GM18519 (cell line): ENCODE measurements around the gene SELENOO.
"Not testable (repeated sequence)": the region's sequence is repeated elsewhere in the genome, so short reads cannot be mapped to it uniquely, and the experiment has no call there.

Experiments used
- ATAC-seq: cut with Tn5 transposase; IDR thresholded peaks from one replicate; pipeline ENCODE4 v1.9.1; 2021; ENCODE audit warnings: mild to moderate bottlenecking, moderate library complexity; ENCODE audit not compliant: unreplicated experiment, low FRiP score

The SELENOO gene

GRCh38 chr22:50200461-50201190 is at the start of gene SELENOO:
Gene SELENOO (plus strand): TSS chr22:50201011. CDS start chr22:50201037, 26 bp downstream.
- ATAC-seq = no peak

- no peak for ATAC-seq
Measured at GRCh38 chr22:50151571-50152537, 49.0 kb upstream of the SELENOO start.

GRCh38 chr22:50153056-50153755 is 47.6 kb upstream of the SELENOO start:
- no peak for ATAC-seq

- ATAC-seq = no peak
Measured at GRCh38 chr22:50153756-50154140, 47.1 kb upstream of the SELENOO start.

- ATAC-seq = no peak
Measured at GRCh38 chr22:50157709-50158375, 43.0 kb upstream of the SELENOO start.

GRCh38 chr22:50160947-50161346 is 39.9 kb upstream of the SELENOO start:
- ATAC-seq = no peak

GRCh38 chr22:50161508-50162390 is 39.1 kb upstream of the SELENOO start:
- no peak for ATAC-seq

- no peak for ATAC-seq
Measured at GRCh38 chr22:50162391-50162956, 38.3 kb upstream of the SELENOO start.

- no peak for ATAC-seq
Measured at GRCh38 chr22:50165436-50166123, 35.2 kb upstream of the SELENOO start.

- no peak for ATAC-seq
Measured at GRCh38 chr22:50167689-50168489, 32.9 kb upstream of the SELENOO start.

GRCh38 chr22:50168490-50169180 is 32.2 kb upstream of the SELENOO start:
- ATAC-seq = not testable (repeated sequence)

GRCh38 chr22:50169181-50169759 is 31.5 kb upstream of the SELENOO start:
- ATAC-seq = no peak

GRCh38 chr22:50169774-50170341 is 31.0 kb upstream of the SELENOO start:
- no peak for ATAC-seq

GRCh38 chr22:50170453-50171318 is 30.1 kb upstream of the SELENOO start, which contains the start of gene PANX2:
Gene PANX2 (plus strand): TSS chr22:50170731. CDS start chr22:50170731, 0 bp downstream.
- ATAC-seq = no peak

- ATAC-seq = no peak
Measured at GRCh38 chr22:50171319-50171964, 29.4 kb upstream of the SELENOO start.
